GM12891 (cell line): ENCODE data around the gene HESX1.

Experiments
- PAX5 ChIP-seq: IDR thresholded peaks from 2 replicates; pipeline ENCODE4 v1.6.1; 2011; ENCODE audit warnings: low read length, moderate library complexity, mild to moderate bottlenecking; ENCODE audit not compliant: insufficient read depth, severe bottlenecking
- POLR2A ChIP-seq: IDR thresholded peaks from 2 replicates; pipeline ENCODE4 v1.6.1; 2011; ENCODE audit warnings: low read depth, low read length, control low read depth
- POLR2AphosphoS5 ChIP-seq: IDR thresholded peaks from 2 replicates; pipeline ENCODE4 v1.6.1; 2011; ENCODE audit warnings: low read depth, low read length, control low read depth
- TAF1 ChIP-seq: IDR thresholded peaks from 2 replicates; pipeline ENCODE4 v1.6.1; 2011; ENCODE audit warnings: low read depth, low read length, control low read depth

- no peak for TF ChIP-seq POLR2A
- no peak for TF ChIP-seq POLR2AphosphoS5
- no peak for TF ChIP-seq TAF1
- no peak for TF ChIP-seq PAX5
Observed at GRCh38 chr3:57176045-57176444, 23.7 kb downstream of the HESX1 start.
